ENCODE data around the gene NUFIP1. TPM values are rescaled to one million over a fixed set of nuclear protein-coding genes. Genes with fewer than 3 reads are reported as not detected.

NUFIP1 gene
- total RNA-seq, 1 experiment from 2014 or later, result 14.0 TPM

DNA sequence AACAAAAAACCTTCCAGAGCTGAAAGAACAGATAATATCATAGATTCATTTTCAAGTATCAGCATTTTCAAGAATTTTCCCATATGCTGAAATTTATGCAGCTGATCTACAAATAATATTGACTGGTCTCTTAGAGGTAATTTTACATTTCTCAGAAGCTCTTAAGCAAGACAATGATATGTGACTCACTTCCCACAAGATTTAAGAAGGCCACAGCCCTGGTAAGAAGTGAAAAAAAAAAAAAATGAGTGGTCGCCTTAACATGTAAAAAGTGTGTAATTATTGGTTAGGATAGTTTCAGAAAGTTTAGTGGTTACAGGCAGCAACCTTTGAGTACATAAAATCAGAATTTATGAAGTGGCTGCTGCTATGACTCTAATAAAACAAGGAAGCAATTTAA lies 54.5 kb downstream of the NUFIP1 start:
- TF ChIP-seq ZBTB21 (CRISPR knock-in tag; IDR thresholded peaks at IDR 0.05; ENCODE audit: borderline replicate concordance) (no peak), CDX4 (CRISPR knock-in tag; IDR thresholded peaks at IDR 0.05; ENCODE audit: borderline replicate concordance) (no peak), USF2 (CRISPR knock-in tag; IDR thresholded peaks at IDR 0.05) (no peak), STAT6 (CRISPR knock-in tag; conservative IDR thresholded peaks at IDR 0.05; ENCODE audit: low read depth) (no peak), SOX15 (CRISPR knock-in tag; IDR thresholded peaks at IDR 0.05) (no peak), USF1 (CRISPR knock-in tag; IDR thresholded peaks at IDR 0.05) (no peak), TCF7 (CRISPR knock-in tag; IDR thresholded peaks at IDR 0.05; ENCODE audit: low read depth) (no peak), PREB (CRISPR knock-in tag; IDR thresholded peaks at IDR 0.05; ENCODE audit: borderline replicate concordance) (no peak), ZNF281 (CRISPR knock-in tag; IDR thresholded peaks at IDR 0.05) (no peak), ZNF425 (CRISPR knock-in tag; conservative IDR thresholded peaks at IDR 0.05) (no peak), ZNF416 (CRISPR knock-in tag; IDR thresholded peaks at IDR 0.05) (no peak), NFYB (CRISPR knock-in tag; conservative IDR thresholded peaks at IDR 0.05; ENCODE audit: low read depth) (no peak)
- TF ChIP-seq, protein P1, sequence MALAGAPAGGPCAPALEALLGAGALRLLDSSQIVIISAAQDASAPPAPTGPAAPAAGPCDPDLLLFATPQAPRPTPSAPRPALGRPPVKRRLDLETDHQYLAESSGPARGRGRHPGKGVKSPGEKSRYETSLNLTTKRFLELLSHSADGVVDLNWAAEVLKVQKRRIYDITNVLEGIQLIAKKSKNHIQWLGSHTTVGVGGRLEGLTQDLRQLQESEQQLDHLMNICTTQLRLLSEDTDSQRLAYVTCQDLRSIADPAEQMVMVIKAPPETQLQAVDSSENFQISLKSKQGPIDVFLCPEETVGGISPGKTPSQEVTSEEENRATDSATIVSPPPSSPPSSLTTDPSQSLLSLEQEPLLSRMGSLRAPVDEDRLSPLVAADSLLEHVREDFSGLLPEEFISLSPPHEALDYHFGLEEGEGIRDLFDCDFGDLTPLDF (CRISPR knock-in tag; IDR thresholded peaks at IDR 0.05), result no peak
- Mint-ChIP-seq H3K36me3 (peaks cover 9% of the 10 kb centered on the region), H3K9me3 (peaks cover 7% of the 10 kb centered on the region), H3K27me3 (ENCODE audit: low read depth) (no peaks in the 10 kb centered on the region), H3K4me1 (peaks cover 32% of the 10 kb centered on the region), H3K4me3 (no peak overlapping the region), H3K27ac (no peak overlapping the region)
- ChIA-PET POLR2A (no interaction called here), CTCF (interaction anchor here (1.2 kb wide), 1 partner anchor 16 kb away, joined by 3 read pairs; no protein-coding TSS in a partner anchor)
- ATAC-seq (no peak), DNase-seq (ENCODE audit: low spot score) (no peak)

Data from WTC11 (cell line).